ENCODE measurements around the gene BLNK.

DNA sequence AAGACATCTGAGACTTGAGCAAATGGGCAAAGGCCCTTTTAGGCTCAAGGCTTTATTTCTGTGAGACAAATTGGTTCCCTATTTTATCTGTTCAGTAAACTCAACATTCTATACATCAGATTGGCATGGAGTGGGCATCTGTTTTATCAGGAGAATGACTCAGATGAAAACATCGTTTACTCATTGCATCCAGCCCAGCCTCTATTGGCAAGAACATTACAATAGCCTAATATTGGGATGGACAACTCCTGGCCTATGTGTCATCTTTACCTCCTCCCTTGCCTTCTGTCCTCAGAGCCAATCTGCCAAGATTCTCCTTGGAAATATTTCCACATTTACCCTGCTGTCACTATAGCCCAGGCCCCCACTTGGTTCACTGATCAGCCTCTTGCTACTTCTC lies 5.5 kb upstream of the BLNK start:
- TF ChIP-seq, protein P1, sequence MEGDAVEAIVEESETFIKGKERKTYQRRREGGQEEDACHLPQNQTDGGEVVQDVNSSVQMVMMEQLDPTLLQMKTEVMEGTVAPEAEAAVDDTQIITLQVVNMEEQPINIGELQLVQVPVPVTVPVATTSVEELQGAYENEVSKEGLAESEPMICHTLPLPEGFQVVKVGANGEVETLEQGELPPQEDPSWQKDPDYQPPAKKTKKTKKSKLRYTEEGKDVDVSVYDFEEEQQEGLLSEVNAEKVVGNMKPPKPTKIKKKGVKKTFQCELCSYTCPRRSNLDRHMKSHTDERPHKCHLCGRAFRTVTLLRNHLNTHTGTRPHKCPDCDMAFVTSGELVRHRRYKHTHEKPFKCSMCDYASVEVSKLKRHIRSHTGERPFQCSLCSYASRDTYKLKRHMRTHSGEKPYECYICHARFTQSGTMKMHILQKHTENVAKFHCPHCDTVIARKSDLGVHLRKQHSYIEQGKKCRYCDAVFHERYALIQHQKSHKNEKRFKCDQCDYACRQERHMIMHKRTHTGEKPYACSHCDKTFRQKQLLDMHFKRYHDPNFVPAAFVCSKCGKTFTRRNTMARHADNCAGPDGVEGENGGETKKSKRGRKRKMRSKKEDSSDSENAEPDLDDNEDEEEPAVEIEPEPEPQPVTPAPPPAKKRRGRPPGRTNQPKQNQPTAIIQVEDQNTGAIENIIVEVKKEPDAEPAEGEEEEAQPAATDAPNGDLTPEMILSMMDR (conservative IDR thresholded peaks at IDR 0.05), result no peak
- no peak for TF ChIP-seq EZH2 (IDR thresholded peaks at IDR 0.05; ENCODE audit: low read depth)
